HG03025 (cell line): ENCODE measurements around the gene AKR1B15.

Source experiments
- ATAC-seq: cut with Tn5 transposase; IDR thresholded peaks from one replicate; pipeline ENCODE4 v1.9.1; 2021; ENCODE audit warnings: mild to moderate bottlenecking, moderate library complexity; ENCODE audit not compliant: unreplicated experiment, low FRiP score

Gene AKR1B15

GRCh38 chr7:134611611-134612151 is 62.8 kb downstream of the AKR1B15 start:
- no peak for ATAC-seq

DNA sequence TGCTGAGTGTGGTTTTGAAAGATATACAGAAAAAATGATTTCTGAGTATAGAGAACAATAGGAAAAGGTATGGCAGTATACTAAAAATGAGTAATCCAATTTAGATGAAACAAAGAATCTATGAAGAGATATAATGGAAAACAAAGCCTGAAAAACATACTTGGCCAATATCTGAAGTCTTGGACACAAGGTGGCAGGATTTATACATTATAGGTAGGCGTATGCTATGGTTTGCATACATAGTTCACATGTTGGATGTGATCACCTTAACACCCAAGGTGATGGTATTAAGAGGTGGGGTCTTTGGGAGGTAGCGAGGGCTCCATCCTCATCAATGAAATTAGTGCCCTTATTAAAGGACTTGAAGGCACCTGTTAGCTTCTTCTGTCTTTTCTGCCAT is 63.3 kb downstream of the AKR1B15 start:
- no peak for ATAC-seq

DNA sequence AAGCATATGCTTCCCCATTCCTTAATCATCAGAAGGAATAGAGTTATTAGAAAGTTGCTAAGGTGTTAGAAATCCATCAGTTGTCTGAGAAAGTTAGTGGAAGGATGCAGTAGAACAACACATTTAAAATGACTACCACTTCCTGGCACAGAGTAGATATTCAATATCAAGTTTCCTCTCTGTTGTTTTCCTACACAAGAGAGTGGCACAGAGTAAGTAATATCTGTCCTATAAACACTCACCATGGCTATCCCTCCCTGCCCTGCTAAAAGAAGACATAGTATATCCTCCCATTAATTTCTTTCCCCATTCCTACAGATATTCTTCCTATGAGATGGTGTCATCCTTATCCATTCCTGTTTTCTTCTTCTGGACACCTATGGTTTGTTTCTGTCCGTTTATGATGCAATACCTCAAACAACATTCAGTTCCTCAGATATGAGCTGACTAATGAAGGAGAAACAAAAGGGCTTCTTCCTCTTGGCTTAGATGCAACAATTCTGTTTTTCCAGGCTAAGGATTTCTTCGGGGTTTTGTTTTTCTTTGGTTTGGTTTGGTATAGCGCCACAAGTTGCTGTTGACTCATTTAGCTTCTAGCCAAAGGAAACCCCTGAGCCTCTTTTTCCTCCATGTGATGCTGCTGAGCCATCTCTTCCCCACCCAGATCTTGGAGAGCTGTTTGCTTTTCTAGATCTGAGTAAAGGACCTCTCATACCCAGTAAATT is 64.9 kb downstream of the AKR1B15 start:
- no peak for ATAC-seq

DNA sequence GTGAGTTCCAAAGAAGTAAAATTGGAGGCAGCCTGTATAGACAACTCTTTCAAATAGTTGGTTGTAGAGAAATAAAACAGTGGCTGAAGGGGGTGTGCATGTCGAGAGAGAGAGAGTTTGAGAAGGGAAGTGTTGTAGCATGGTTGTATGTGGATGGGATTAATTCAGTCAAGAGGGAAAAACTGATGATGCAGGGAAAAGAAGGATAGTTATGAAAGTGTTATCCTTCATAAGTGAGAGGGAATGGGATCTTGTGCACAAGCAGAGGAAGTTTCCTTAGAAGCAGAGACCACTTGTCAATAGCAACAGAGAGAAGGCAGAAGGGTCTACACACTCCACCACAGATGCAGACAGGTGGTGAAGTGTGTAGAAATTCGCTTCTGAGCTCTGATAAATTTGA is 67.7 kb downstream of the AKR1B15 start:
- ATAC-seq, result no peak

- no peak for ATAC-seq
Observed at GRCh38 chr7:134618756-134619530, 70.0 kb downstream of the AKR1B15 start.

DNA sequence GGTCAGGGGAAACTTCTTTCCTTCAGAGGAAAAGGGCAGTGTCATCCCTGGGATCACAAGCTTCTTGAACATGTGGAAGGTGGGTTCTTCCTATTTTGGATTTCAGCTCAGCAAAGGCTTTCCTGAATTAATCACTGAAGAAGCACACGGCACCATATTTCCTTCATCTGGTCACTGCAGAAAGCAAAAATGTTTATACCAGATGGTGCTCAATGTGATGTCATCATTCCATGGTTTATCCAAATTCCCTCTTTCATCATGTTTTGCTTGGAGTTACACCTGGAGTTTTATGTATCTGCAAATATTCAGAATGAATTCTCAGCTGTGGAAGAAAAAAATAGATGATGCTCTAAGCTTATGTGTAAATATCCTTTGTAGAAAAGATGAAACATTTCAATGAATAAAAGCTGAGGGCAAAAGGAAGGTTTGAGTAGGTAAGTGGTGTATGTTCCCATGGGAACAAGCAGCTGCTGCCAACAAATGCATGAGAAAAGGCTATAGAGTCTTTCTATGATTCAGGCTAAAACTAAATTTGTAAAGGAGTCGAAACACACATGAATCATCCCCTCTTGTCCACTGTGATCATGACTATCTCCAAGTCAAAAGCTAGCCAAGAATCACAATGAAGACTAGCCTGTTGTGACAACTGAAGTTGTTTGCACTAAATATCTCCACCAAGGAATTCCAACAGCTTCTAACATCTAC is 70.9 kb downstream of the AKR1B15 start:
- no peak for ATAC-seq

GRCh38 chr7:134622303-134622995 is 73.5 kb downstream of the AKR1B15 start:
- no peak for ATAC-seq

DNA sequence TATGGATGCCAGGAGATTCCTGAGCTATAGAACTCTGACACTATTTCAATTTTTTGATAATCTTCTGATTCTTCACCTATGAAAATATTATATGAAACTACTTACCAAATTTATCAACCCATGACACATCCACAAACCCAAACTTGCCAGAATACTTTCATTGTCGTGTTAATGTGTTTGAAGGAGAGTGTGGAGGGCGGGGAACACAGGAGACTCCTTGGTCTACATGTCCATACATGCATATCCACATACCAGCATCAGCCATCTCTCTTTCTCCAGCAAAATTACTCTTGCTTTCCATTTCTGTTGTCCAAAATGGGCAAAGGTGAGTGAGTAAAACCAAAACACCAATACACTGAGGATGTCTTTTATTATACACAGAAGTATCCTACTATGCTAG is 74.3 kb downstream of the AKR1B15 start:
- ATAC-seq, result no peak

DNA sequence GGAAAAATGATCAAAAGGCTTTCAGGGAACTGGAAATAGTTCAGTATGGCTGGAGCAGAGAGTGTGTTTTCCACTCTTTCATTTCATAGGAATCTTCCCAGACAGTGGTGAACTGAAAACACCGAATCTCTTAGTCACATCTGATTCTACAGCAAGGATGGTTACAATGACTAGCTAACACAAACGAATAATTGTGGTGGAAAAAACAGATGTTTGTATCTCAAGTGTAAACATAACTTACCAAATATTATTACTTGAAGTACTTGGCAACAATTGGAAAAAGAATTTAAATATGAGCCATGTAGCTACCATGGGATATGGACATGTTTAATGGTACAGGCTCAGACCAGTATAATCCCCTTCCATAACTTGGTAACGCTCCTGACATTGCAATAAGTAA is 76.6 kb downstream of the AKR1B15 start:
- no peak for ATAC-seq

- no peak for ATAC-seq
Observed at GRCh38 chr7:134627109-134627774, 78.3 kb downstream of the AKR1B15 start.

DNA sequence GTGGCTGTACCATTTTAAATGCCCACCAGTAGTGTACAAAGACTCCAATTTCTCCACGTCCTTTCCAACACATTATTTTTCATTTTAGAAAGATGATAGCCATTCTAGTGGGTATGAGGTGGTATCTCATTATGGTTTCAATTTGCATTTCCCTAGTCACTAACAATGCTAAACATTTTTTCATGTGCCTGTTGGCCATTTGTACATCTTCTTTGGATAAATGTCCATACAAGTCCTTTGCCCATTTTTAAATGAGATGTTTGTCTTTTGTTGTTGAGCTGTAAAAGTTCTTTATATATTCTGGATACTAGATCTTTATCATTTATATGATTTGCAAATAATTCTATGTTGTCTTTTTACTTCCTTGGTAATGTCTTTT is 78.9 kb downstream of the AKR1B15 start:
- no peak for ATAC-seq

DNA sequence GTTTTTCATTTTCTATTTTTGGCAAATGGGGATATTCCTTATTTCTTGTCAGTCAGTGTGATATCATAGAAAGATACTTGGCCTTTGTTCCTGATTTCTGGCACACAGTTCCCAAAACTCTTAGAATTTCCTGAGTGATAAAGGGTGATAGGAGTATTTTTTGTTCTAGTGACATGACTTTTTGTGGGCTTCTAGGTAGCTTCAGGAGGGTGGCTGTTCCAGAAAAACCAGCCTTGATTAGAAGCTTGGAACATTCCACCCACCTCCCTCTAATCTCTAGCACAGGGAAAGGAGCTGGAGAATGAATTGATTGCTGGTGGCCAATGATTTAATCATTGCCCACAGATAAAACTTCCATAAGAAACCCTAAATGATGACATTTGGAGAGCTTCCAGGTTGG is 80.5 kb downstream of the AKR1B15 start:
- no peak for ATAC-seq
